Psoas muscle (tissue), 8 donors: Measurements from ENCODE around the gene TBCD. TPM values are rescaled to one million over a fixed set of nuclear protein-coding genes. Genes with fewer than 3 reads are reported as not detected.

Experiments used
- ATAC-seq, 4 donors: fragments of 200-7000 bp; cut with Tn5 transposase; one replicate each; pipeline ENCODE4 v1.9.1; 2020; ENCODE audit warnings: moderate library complexity in 3 of 4, mild to moderate bottlenecking in 2 of 4
- DNase-seq, 2 donors: peaks; one replicate each; pipeline ENCODE4 v3.0.0-alpha.2; 2020
- H3K27ac ChIP-seq: fragments of 200-600 bp; one replicate; pipeline ENCODE4 v1.8.0; 2022
- H3K27me3 ChIP-seq, 3 donors: fragments of 200-600 bp in 1 of 3; one replicate each; pipeline versions ENCODE4 v1.6.1 to v1.8.0; 2013 to 2022; ENCODE audit warnings: low read length in 2 of 3, mild to moderate bottlenecking in 2 of 3, moderate library complexity in 1 of 3; ENCODE audit not compliant: insufficient read depth in 3 of 3
- H3K36me3 ChIP-seq, 2 donors: fragments of 200-600 bp in 1 of 2; one replicate each; pipeline versions ENCODE4 v1.6.1 to v1.8.0; 2013 to 2022; ENCODE audit warnings: low read depth in 1 of 2, mild to moderate bottlenecking in 1 of 2, moderate library complexity in 1 of 2; ENCODE audit not compliant: insufficient read depth in 1 of 2
- H3K4me1 ChIP-seq: fragments of 200-600 bp; one replicate; pipeline ENCODE4 v1.8.0; 2022
- H3K4me3 ChIP-seq: fragments of 200-600 bp; one replicate; pipeline ENCODE4 v1.8.0; 2022; ENCODE audit warnings: mild to moderate bottlenecking
- H3K9me3 ChIP-seq: fragments of 200-600 bp; one replicate; pipeline ENCODE4 v1.8.0; 2022
- WGBS, 3 donors: extraction: QIAGEN DNeasy Blood & Tissue Kit; methylation state at CpG; one replicate each; pipeline versions ENCODE4 v1.1.6 to v1.1.7; 2013; 5-methylcytosine and 5-hydroxymethylcytosine counted together
- intact Hi-C, 2 donors: fragments of 100-400 bp; cut with DNase I; formaldehyde crosslinking; loops; one replicate each; pipeline versions ENCODE4 v1.11.0 to v1.14.2; 2022
- polyA plus RNA-seq, 3 donors: library from polyadenylated mRNA; stranded (reverse); fragments of 200-250 nt; gene quantifications; one replicate each; pipeline ENCODE4 v1.2.3, GENCODE V29; 2013
- total RNA-seq, 4 donors: library from RNA; stranded (reverse); fragmentation: NEBNext Ultra II Directional in 2 of 4; extraction: Animal tissue kit (Norgen Biotek cat#: 25700) in 2 of 4; gene quantifications; one replicate each; pipeline versions ENCODE4 v1.2.1 to v1.2.4, GENCODE V29; 2021 to 2023
- TF ChIP-seq, protein P1 (sequence below): fragments of 200-600 bp; IDR thresholded peaks from one replicate; pipeline ENCODE4 v1.8.0; 2022; ENCODE audit warnings: antibody characterized with exemption
- donor health status: healthy with polysubstance abuse.
- donor health status: DM: no; HTN: no; CAD: no; lungs with moderate emphysema.
- donor health status: Bipolar disorder and iron deficiency.
- donor health status: healthy.
- donor health status: DM: yes; HTN: yes; CAD: no.
- donor health status: DM: no; HTN: no; CAD: no.
- donor health status: DM: no; HTN: no; CAD: no.
- donor health status: DM: yes; HTN: yes; CAD: no.

The TBCD gene
- total and polyA plus RNA-seq, 7 donors: 28.2 to 65.0 (median 36.5) TPM

- H3K4me3 ChIP-seq: no peak overlapping the region
- TF ChIP-seq, protein P1, sequence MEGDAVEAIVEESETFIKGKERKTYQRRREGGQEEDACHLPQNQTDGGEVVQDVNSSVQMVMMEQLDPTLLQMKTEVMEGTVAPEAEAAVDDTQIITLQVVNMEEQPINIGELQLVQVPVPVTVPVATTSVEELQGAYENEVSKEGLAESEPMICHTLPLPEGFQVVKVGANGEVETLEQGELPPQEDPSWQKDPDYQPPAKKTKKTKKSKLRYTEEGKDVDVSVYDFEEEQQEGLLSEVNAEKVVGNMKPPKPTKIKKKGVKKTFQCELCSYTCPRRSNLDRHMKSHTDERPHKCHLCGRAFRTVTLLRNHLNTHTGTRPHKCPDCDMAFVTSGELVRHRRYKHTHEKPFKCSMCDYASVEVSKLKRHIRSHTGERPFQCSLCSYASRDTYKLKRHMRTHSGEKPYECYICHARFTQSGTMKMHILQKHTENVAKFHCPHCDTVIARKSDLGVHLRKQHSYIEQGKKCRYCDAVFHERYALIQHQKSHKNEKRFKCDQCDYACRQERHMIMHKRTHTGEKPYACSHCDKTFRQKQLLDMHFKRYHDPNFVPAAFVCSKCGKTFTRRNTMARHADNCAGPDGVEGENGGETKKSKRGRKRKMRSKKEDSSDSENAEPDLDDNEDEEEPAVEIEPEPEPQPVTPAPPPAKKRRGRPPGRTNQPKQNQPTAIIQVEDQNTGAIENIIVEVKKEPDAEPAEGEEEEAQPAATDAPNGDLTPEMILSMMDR: no peak
- DNase-seq (no peak), ATAC-seq (no peak)
- H3K4me1 ChIP-seq: peaks cover 13% of the 10 kb centered on the region
- 91 to 93% (median 92%) methylated on average over 18 of the region's 18 CpGs for WGBS, 3 donors
- no peaks in the 10 kb centered on the region for H3K9me3 ChIP-seq
- no peaks in the 10 kb centered on the region for H3K27me3 ChIP-seq
- no peak overlapping the region for H3K27ac ChIP-seq
- H3K36me3 ChIP-seq: peaks cover 0 to 49% of the 10 kb centered on the region in 2 donors
- intact Hi-C loops: loop anchor here in 1 of 2 donors (2.0 kb wide), 1 partner anchor 34 kb away; the partner anchor contains the start of gene TBCD
Measured at GRCh38 chr17:82718986-82719685, 32.7 kb upstream of the TBCD start.

- TF ChIP-seq, protein P1: no peak
- WGBS, 3 donors: 89 to 94% (median 92%) methylated on average over 19 of the region's 19 CpGs
- intact Hi-C loops: no loop called here
Measured at GRCh38 chr17:82720204-82720603, 31.7 kb upstream of the TBCD start.

GRCh38 chr17:82722341-82723013 lies 29.4 kb upstream of the TBCD start:
- H3K27ac ChIP-seq: no peak overlapping the region
- no peak for DNase-seq
- 84 to 86% (median 85%) methylated on average over 19 of the region's 19 CpGs for WGBS, 3 donors
- H3K9me3 ChIP-seq: no peaks in the 10 kb centered on the region
- ATAC-seq: no peak
- H3K27me3 ChIP-seq: no peaks in the 10 kb centered on the region
- TF ChIP-seq, protein P1: no peak
- no peak overlapping the region for H3K4me3 ChIP-seq
- H3K4me1 ChIP-seq: peaks cover 4% of the 10 kb centered on the region
- intact Hi-C loops: no loop called here
- peaks cover 5 to 74% of the 10 kb centered on the region in 2 donors for H3K36me3 ChIP-seq

More at GRCh38 chr17:82720204-82720603, 31.7 kb upstream of the TBCD start:
- Histone ChIP-seq H3K27ac (no peak overlapping the region), H3K4me3 (no peak overlapping the region), H3K9me3 (no peaks in the 10 kb centered on the region), H3K27me3 (no peaks in the 10 kb centered on the region), H3K4me1 (peaks cover 13% of the 10 kb centered on the region), H3K36me3 (peaks cover 0 to 55% of the 10 kb centered on the region in 2 donors)
- DNase-seq: no peak
- no peak for ATAC-seq

GRCh38 chr17:82723169-82723807 lies 28.6 kb upstream of the TBCD start:
- Histone ChIP-seq H3K4me1 (no peaks in the 10 kb centered on the region), H3K9me3 (no peaks in the 10 kb centered on the region), H3K27ac (no peak overlapping the region), H3K4me3 (no peak overlapping the region), H3K27me3 (no peaks in the 10 kb centered on the region), H3K36me3 (peaks cover 5 to 83% of the 10 kb centered on the region in 2 donors)
- 87 to 95% (median 91%) methylated on average over 26 of the region's 26 CpGs for WGBS, 3 donors
- intact Hi-C loops: no loop called here
- TF ChIP-seq, protein P1: no peak
- no peak for ATAC-seq
- no peak for DNase-seq
